Stimulated activated CD8-positive, alpha-beta memory T cell treated with anti-CD3 and anti-CD28 coated beads, Interleukin-4, amount 100 ng/mL, for 48 hours (primary cell): ENCODE measurements around the gene LYL1.

ENCODE experiments used
- DNase-seq: peaks from one replicate; pipeline ENCODE4 v3.0.0-alpha.2; 2020

The LYL1 gene

GRCh38 chr19:13128583-13128982 lies 25.9 kb upstream of the LYL1 start:
- DNase-seq: no peak

DNA sequence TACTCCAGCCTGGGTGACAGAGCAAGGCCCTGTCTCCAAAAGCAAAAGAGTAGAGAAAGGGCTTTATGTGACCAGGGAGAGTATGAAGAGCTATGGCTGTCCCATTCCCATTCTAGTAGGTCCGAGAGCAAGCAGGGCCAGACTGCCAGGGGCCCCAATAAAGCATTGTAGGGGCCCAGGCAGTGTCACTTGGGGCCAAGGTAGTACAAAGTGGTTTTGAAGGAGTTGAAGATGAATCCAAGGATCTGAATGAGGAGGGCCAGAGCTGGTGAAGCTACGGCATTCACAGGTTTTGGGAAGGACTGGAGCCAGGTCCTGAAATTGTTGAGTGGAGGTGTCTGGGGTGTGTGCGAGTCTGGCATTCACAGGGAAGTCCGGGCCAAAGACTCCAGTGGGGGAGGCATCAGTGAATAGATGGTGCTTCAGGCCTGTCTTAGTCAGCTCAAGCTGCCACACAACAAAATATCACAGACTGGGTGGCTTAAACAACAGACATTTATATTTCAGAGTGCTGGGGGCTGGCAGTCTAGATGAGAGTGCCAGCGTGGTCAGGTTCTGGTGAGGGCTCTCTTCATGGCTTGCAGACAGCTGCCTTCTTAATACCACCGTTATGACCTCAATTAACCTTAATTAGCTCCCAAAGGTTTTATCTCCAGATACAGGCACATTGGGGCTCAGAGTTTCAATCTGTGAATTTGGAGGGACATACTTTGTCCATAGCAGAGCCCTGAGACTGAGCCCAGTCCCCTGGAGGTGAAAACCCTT lies 25.3 kb upstream of the LYL1 start:
- no peak for DNase-seq

- DNase-seq: no peak
These were observed 24.4 kb upstream of the LYL1 start for GRCh38 chr19:13127051-13127450.

DNA sequence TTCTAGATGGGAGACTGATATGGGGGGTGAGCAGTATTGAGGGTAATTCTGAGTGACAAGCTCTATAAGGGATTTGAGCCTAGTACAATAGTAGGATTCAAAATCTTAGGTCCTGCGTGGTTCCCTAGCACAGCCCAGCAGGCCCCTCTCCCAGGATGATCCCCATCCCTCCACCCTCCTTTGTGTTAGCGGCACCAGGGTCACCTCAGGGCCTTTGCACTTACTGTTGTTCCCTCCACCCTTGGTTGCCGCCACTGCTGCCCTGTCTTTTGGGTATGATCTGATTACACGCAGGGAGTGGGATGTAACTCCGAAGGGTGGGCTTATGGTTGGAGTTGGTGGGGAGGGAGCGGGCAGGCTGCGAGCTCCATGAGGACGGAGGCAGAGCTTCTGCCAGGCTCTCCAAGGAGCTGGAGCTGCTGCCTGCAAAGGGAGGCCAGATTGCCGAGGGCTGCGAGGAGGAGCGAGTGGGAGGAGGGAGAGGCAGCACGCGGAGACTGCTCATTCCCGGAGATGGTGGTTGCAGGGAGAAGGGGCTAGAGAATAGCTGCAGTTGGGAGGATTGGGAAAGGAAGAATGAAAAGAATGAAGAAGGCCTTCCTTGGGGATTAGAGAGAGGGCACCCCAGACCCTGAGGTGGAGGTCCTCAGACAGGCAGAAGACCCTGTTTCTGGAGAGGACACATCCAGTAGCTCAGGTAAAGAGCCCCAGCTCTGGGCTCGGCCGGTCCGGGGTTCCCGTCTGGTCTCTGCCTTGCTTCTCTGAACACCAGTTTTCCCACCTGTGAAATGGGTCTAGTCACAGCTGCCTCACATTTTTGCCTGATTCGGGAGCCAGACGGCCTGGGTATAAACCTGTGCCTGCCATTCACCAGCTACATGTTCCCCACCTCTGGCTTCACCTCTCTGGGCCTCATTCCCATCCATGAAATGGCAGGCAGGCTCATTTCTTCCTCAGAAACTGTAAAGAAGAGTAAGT lies 20.6 kb upstream of the LYL1 start:
- no peak for DNase-seq

DNA sequence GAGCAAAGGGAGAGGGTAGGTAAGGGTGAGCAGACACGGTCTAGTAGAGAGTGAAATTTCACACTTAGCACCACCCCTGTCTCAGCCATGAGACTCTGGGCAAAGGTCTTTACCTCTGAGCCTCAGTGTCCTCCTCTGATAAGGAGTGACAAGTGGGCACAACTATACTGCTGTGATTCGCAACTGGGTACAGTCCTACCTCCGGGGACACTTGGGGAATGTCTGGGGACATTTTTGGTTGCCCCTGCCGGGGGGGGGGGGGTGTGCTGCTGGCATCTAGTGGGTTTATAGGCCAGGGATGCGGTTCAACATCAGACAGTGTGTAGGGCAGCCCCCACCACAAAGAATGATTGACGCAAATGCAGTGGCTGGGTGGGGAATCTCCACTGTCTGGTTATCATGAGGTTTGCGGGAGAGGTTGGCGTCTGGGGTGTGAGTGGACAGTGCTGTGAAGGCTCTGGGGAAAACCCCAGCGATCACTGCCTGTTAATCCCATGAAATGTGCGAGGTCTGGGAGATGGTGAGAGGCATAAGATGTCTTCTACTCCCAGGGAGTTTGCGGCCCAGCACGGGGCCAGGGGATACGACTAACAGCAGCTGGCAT lies 19.7 kb upstream of the LYL1 start:
- peak; percentile 46 for DNase-seq

DNA sequence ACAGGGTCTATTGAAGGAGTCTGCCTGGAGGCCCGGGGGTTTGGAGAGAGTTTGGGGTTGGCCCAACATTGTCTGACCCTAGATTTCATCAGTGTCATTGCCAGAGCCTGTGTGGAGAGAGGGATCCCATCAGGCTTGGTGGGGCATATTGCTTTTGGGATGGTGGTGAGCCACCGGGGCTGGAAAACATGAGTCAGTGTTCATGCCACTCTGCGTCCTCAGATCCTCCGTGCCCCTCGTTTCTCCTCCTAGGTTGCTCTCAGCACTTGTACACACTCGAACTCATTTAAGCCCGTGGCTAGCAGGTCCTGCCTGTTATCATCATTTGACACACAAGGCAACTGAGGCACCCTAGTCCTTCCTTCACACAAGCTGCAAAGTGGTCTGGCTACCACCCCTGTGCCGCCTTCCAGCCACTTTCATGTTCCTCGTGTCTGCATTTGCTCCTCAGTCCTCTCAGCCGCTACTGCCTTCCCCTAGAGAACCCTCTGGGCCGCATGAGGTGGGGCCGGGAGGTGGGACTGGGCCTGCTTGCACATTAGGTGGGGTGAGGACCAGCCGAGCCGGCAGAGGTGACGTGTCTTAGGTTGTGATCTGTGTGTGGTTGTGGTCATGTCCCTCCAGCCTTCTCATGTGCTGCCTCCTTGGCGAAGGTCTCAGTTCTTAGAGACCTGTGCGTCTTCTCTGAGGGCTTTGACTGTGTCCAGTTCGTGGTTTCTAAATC lies 19.1 kb upstream of the LYL1 start:
- DNase-seq: peak; percentile 57

- no peak for DNase-seq
These were observed 18.2 kb upstream of the LYL1 start for GRCh38 chr19:13120817-13121216.

- no peak for DNase-seq
These were observed 17.4 kb upstream of the LYL1 start for GRCh38 chr19:13120031-13120430.

- DNase-seq: no peak
These were observed 17.0 kb upstream of the LYL1 start for GRCh38 chr19:13119627-13120026.

DNA sequence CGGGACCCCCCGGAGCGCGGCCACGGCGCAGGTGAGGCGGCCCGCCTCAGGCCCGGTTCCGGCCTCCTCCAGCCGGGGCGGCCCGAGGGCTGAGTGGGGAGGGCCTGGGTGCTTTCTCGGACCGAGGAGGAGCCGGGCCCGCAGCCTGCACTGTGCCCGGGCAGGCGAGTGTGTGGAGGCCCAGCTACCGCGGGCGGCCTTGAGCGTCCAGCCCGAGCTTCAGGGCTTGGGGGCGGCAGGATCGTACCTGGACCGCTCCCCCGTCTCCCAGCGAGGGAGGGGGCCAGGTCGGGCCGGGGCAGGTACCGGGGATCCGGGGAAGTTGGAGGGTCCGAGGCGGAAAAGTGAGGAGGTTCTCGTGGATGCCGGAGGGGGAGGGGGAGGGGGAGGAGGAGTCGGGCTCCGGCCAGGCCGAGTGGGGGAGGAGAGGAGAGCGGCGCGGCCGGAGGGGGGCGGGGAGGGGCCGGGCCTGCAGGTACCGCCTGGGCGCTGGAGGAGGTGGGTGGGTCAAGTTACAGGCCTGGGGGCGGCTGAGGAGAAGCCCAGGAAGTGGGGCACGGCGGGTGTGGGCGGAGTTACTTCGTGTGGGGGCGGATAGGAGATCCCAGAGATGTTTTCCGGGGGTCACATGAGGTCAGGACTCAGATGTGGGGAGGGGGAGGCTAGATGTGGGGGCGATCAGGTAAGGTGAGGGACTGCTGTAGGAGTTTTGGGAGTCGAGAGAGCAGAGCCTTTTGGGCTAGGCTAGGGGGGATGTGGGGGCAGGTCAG lies 16.0 kb upstream of the LYL1 start:
- peak; percentile 79 for DNase-seq

- DNase-seq: peak; percentile 92
These were observed 15.2 kb upstream of the LYL1 start, which contains the start of gene NACC1 for GRCh38 chr19:13117772-13118423. Gene NACC1 (plus strand): TSS chr19:13118264. CDS start chr19:13135208, 16,944 bp downstream.

- DNase-seq: no peak
These were observed 14.6 kb upstream of the LYL1 start for GRCh38 chr19:13117176-13117771.

DNA sequence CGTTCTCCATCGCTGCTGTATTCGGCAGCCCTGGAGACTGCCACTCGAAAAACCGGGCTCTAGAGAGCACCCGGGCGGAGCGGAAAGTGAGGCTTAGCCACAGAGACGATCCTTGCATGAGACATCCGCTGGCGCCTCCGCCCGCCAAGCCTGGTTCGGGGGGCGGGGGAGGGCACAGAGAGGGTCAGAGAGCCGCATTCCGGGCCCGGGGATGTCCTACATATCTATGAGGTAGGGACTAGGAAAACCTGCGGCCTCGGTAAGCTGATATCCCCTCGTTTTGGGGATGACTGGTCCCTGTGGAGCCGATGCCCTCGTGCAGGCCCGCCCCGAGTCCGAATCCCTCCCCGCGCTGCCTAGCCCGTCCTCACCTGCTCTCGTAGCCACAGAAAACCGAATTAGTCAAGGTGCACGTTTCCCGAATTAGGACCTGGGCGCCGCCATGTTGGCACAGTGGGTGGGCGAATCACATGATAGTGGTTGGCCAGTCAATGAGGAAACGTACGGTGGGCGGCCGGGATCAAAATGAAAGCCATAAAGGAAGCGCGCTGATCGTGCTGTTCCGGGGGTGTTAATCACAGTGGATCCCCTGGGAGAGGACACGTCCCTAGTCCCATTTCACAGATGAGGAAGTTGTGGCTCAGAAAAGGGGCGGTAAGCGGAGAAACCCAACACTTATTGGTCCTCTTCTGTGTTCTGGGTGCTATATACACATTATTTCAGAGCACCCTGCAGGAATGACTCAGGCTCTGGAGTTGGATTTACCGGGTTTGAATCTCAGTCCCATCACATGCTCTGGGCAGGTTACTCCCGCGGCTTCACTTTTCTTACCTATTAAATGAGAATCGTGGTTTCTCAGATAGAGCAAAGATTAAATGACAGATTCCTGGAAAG lies 13.9 kb upstream of the LYL1 start, which contains the start of gene TRMT1:
TSS of gene TRMT1 (minus strand) at position 459 of the 894 bp plus-strand sequence. CDS start at position 118, 341 bp downstream.
- DNase-seq: peak; percentile 95

DNA sequence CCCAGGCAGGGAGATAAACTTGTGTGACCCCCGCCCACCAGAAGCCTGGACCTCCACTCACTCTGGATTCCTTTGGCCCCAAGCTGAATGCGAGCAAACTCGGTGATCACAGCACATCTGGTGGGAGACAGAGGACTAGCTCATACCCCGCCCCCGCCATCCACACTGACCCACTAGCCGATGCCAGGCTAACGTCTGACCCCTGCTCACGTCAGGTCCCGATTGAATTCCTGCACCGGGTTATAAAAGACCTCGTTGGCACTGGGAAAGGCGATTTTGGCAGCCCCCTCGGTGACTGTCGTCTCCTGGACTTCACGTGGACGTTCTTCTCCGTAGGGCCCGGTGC lies 13.3 kb upstream of the LYL1 start:
- DNase-seq: no peak

DNA sequence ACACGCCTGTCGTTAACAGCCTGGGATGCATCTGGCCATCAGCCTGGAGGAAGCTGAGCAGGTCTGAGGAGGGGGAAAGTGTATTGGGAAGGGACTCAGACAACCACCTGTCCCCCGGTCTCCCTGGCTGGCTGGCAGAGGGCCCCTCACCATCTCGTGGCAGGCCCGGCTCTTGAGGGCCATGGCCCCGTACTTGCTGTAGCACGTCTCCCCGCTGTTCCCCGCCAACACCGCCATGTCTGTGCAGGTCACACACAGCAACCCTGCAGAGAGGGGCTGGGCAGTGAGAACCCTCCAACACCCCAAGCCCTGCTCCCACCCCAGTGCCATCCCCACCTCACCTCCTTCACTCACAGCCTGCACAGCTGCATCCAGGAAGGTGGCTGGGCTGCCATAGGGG lies 9.9 kb upstream of the LYL1 start:
- no peak for DNase-seq

GRCh38 chr19:13110099-13110610 lies 7.5 kb upstream of the LYL1 start:
- DNase-seq: no peak

GRCh38 chr19:13109361-13110098 lies 6.9 kb upstream of the LYL1 start:
- no peak for DNase-seq

DNA sequence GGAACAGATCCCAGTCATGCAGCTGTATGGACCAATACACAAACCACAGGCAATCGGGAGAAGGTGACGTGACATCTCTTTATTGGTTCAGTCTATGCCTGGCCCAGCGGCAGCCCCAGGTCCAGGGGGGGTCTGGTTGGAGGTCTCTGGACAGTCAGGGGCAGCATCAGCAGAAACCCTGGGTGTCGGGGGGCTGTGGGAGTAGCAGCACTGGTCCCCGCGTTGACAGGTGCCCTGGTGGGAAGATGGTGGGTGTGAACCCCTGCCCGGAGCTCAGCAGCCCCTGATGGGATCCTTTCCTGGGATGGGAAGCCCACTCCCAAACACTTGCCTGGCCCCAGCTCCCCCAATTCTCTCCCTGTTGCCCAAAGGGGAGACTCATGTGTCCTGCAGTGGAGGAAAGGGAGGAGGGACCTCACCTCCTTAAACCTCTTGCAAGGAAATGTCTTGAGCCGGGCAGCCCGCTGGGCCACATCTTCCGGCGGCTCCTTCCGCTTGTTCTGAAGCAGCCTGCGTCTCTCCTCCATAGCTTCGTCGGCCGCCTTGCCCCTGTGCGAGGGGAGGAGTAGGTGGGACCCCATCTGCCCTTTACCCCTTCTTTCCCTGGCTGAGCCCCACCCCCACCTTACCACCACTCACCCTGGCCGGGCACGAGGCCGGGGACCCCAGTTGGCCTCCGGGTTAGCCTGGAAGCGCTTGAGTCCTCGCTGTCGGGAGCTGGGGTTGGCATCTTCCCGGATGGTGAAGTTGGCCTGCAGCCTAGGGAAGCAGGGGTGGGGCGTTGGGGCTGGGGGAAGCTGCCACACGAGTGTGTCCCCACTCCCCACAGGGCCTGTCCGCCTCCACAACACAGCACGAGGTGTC lies 2.4 kb upstream of the LYL1 start:
- DNase-seq: peak; percentile 51
